LoVo (cell line): Measurements from ENCODE around the gene FYB1.
"Not testable (repeated sequence)": the region's sequence is repeated elsewhere in the genome, so short reads cannot be mapped to it uniquely, and the experiment has no call there.

Experiments used
- DNase-seq: peaks from one replicate; pipeline ENCODE4 v3.0.0-alpha.2; 2016; ENCODE audit warnings: low spot score

FYB1 gene, protein sequence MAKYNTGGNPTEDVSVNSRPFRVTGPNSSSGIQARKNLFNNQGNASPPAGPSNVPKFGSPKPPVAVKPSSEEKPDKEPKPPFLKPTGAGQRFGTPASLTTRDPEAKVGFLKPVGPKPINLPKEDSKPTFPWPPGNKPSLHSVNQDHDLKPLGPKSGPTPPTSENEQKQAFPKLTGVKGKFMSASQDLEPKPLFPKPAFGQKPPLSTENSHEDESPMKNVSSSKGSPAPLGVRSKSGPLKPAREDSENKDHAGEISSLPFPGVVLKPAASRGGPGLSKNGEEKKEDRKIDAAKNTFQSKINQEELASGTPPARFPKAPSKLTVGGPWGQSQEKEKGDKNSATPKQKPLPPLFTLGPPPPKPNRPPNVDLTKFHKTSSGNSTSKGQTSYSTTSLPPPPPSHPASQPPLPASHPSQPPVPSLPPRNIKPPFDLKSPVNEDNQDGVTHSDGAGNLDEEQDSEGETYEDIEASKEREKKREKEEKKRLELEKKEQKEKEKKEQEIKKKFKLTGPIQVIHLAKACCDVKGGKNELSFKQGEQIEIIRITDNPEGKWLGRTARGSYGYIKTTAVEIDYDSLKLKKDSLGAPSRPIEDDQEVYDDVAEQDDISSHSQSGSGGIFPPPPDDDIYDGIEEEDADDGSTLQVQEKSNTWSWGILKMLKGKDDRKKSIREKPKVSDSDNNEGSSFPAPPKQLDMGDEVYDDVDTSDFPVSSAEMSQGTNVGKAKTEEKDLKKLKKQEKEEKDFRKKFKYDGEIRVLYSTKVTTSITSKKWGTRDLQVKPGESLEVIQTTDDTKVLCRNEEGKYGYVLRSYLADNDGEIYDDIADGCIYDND

GRCh38 chr5:39219437-39219836 lies at the start of gene FYB1:
FYB1 (minus strand) TSS chr5:39219563; CDS start chr5:39202960, 16,603 bp downstream.
- no peak for DNase-seq

- DNase-seq = no peak
Observed at GRCh38 chr5:39267186-39267585, 47.8 kb upstream of the FYB1 start.

DNA sequence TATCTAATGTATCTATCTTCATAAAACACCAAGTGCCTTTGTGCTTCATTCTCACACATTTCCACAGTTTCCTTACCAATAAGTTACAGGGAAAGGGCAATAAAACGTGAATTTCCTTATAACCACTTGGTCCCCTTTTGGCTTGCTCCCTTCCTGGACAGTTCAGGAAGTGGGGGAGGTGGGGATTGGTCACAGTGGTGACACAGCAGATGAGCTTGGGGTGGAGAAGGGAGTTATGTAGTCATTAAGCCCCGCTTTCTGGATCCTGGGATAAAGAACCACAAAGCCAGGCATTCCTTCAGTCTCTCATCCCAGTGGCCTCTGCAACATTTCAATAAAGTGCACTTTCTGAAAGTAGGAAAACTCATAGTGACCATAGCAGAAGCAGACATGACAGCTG lies 47.1 kb upstream of the FYB1 start:
- no peak for DNase-seq

GRCh38 chr5:39264528-39264927 lies 45.2 kb upstream of the FYB1 start:
- no peak for DNase-seq

- DNase-seq = no peak
Observed at GRCh38 chr5:39262981-39263380, 43.6 kb upstream of the FYB1 start.

GRCh38 chr5:39260095-39260494 lies 40.7 kb upstream of the FYB1 start:
- DNase-seq = no peak

- no peak for DNase-seq
Observed at GRCh38 chr5:39257554-39257953, 38.2 kb upstream of the FYB1 start.

GRCh38 chr5:39256477-39257235 lies 37.3 kb upstream of the FYB1 start:
- peak; percentile 22 for DNase-seq

GRCh38 chr5:39255406-39255805 lies 36.0 kb upstream of the FYB1 start:
- no peak for DNase-seq

GRCh38 chr5:39254671-39255070 lies 35.3 kb upstream of the FYB1 start:
- no peak for DNase-seq

DNA sequence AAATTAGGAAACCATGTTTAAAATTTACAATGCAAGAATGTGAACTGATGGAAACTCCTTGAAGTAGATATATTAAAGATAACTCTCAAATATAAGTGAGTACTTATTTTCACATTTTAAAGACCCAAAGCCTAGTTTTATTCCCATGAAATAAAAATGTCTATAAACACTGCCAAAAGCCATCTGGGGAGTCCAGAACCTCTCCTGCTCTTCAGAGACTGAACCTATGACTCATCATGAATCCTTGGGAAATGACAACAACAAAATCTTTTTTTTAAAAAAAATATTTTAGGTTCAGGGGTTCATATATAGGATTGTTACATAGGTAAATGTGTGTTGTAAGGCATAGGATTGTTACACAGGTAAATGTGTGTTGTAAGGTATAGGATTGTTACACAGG lies 33.8 kb upstream of the FYB1 start:
- DNase-seq = no peak

DNA sequence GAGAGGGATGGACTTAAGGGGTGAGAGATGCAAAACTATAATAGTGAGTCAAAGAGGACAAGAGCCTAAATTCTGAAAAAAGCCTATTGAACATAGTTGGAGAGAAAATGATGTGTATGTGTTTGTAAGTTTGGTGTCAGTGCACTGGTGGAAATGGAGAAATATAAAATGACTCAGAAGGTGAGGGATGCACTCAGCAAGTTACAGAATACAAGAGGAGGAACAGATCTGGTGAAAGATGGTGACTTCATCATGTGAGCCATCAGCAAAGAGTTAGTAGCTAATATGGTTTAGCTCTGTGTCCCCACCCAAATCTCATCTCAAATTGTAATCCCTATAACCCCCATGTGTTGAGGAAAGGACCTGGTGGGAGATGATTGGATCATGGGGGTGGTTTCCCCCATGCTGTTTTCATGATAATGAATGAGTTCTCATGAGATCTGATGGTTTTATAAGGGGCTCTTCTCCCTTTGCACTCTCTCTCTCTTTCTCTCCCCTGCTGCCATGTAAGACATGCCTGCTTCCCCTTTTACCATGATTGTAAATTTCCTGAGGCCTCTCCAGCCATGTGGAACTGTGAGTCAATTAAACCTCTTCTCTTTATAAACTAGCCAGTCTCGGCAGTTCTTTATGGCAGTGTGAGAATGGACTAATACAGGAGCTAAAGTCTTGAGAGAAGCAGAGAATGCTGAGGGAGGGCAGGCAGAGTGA lies 30.4 kb upstream of the FYB1 start:
- DNase-seq = no peak

DNA sequence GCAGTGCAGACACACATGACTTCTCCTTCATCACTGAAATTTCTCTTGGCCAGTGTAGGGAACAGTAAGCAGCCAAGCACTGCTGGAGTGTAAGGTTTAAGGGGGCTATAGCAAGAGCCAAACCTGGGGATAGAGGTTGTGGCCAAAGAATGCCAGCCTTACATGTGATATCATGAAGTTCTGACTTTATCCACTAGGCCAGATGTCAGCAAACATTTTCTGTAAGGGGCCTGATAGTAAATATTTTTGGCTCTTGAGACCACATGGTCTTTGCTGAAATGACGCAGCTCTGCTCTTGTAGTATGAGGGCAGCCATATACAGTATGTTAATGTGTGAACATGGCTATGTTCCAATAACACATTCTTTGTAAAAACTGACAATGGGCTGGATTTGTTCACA lies 29.7 kb upstream of the FYB1 start:
- no peak for DNase-seq

- DNase-seq = no peak
Observed at GRCh38 chr5:39240750-39241149, 21.4 kb upstream of the FYB1 start.

DNA sequence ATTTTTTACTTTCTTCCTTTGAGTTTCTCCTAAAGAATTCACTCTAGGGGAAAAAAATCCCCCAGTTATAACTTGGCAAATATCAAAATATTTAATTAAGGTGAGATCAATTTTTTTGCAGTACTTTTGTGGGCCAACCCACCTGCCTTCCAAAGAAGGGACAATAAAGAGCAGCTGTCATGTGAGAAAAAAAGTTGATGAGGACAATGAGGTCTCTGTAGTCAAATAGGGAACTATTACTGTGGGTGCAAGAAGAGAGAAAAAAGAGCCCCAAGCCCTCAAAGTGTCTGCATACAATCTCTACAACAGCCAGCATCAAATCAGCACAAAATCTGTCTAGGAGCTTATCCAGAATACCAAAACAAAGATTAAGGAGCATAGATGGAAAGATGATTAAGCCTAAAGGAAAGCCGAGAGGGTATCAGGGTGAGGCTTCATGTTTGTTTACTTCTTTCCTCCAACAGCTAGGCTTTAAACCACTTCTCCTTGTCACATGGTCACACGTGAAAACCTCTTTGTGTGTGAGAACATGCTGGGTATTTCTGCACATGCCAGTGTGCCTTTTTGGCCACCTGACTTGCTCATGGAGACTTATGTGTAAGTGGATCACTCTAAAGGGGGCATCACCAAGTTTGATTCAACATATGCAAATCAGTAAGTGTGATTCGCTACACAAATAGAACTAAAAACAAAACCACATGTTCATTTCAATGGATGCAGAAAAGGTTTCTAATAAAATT lies 19.2 kb upstream of the FYB1 start:
- no peak for DNase-seq

DNA sequence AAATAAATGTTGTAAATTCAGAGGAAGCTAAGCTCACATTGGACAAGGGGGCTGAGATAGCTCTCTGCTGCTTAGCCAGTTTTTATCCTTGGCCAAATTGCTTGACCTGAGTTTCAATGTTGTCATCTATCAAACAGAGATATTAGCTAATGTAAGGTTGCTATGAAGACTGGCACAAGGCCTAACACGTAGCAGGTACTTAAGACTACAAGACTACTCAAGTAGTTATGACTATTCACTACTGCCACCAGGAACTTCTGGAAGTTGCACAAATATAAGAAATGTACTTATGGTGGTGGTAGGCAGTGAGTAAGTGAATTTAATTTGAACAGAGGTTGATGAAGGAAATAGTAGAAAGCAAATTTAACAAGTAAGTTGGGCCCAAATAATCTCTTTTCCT lies 17.4 kb upstream of the FYB1 start:
- no peak for DNase-seq

GRCh38 chr5:39235648-39236047 lies 16.3 kb upstream of the FYB1 start:
- no peak for DNase-seq

DNA sequence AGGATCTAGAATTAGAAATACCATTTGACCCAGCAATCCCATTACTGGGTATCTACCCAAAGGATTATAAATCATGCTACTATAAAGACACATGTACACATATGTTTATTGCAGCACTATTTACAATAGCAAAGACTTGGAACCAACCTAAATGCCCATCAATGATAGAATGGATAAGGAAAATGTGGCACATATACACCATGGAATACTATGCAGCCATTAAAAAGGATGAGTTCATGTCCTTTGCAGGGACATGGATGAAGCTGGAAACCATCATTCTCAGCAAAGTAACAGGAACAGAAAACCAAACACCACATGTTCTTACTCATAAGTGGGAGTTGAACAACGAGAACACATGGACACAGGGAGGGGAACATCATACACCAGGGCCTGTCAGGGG lies 15.1 kb upstream of the FYB1 start:
- not testable (repeated sequence) for DNase-seq

- DNase-seq = no peak
Observed at GRCh38 chr5:39233783-39234182, 14.4 kb upstream of the FYB1 start.

DNA sequence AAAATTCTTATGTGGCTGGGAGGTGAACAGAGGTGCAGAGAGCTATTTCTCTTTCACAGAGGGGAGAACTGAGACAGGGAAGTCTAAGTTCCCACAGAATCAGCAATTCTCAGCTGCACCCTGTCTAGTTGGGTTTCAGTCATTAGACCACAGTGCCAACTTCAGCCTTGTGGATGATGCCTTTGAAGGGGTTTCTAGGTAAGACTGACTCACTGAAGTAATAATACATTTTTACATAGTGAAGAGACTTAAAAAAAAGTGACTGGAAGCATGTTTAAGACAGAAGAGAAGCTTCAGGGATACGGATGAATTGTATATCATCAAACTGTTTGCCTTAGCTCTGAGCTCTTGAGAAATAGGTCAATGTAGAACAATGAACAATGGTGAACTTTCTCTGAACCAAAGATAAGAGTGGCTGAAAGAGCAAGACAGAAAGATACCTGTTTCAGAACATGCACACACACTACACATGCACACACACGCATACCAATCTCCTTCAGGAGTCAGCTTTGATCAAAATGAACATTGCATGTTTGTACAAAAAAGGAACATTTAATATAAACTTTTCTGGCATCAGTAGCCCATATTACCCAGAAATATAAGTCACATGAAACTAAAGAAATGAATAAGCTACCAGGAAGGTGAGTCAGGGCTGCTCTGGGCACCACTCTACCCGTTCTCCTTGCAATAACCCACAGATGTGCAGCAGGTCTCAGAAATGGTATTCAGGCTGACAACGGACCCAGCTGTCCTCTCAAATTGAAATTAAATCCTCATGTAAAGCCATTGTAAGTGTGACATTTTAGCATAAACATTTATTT lies 12.6 kb upstream of the FYB1 start:
- no peak for DNase-seq
